Stimulated activated CD8-positive, alpha-beta memory T cell treated with anti-CD3 and anti-CD28 coated beads, Interleukin-7, amount 100 ng/mL, for 24 hours (primary cell): ENCODE data around the gene PI4KA.
"Not testable (repeated sequence)": the region's sequence is repeated elsewhere in the genome, so short reads cannot be mapped to it uniquely, and the experiment has no call there.

Experiments
- DNase-seq: peaks from one replicate; pipeline ENCODE4 v3.0.0-alpha.2; 2020; ENCODE audit warnings: low read depth

Gene PI4KA

GRCh38 chr22:20847318-20847822 lies 11.2 kb downstream of the PI4KA start:
- DNase-seq = no peak

GRCh38 chr22:20844055-20845037 lies 14.3 kb downstream of the PI4KA start:
- DNase-seq = no peak

GRCh38 chr22:20843501-20843900 lies 15.1 kb downstream of the PI4KA start:
- DNase-seq = no peak

GRCh38 chr22:20840646-20841371 lies 17.8 kb downstream of the PI4KA start:
- DNase-seq = no peak

- no peak for DNase-seq
These were observed 18.6 kb downstream of the PI4KA start for GRCh38 chr22:20839837-20840645.

- not testable (repeated sequence) for DNase-seq
These were observed 19.3 kb downstream of the PI4KA start for GRCh38 chr22:20839354-20839753.

- DNase-seq = no peak
These were observed 21.4 kb downstream of the PI4KA start for GRCh38 chr22:20836987-20837823.

- no peak for DNase-seq
These were observed 23.9 kb downstream of the PI4KA start for GRCh38 chr22:20834725-20835124.

GRCh38 chr22:20834206-20834605 lies 24.4 kb downstream of the PI4KA start:
- no peak for DNase-seq

GRCh38 chr22:20833225-20833665 lies 25.4 kb downstream of the PI4KA start:
- no peak for DNase-seq

- DNase-seq = no peak
These were observed 29.0 kb downstream of the PI4KA start for GRCh38 chr22:20829491-20830134.

GRCh38 chr22:20826373-20827152 lies 32.0 kb downstream of the PI4KA start:
- DNase-seq = not testable (repeated sequence)

- DNase-seq = no peak
These were observed 33.0 kb downstream of the PI4KA start for GRCh38 chr22:20825624-20826023.

GRCh38 chr22:20825216-20825615 lies 33.4 kb downstream of the PI4KA start:
- not testable (repeated sequence) for DNase-seq

- DNase-seq = no peak
These were observed 35.3 kb downstream of the PI4KA start for GRCh38 chr22:20823264-20823663.

GRCh38 chr22:20822240-20822639 lies 36.4 kb downstream of the PI4KA start:
- DNase-seq = no peak

GRCh38 chr22:20821717-20822239 lies 36.8 kb downstream of the PI4KA start:
- not testable (repeated sequence) for DNase-seq

GRCh38 chr22:20819471-20819870 lies 39.1 kb downstream of the PI4KA start:
- no peak for DNase-seq

- no peak for DNase-seq
These were observed 40.1 kb downstream of the PI4KA start for GRCh38 chr22:20818471-20818870.
